ENCODE results near the gene IDE. TPM values are rescaled to one million over a fixed set of nuclear protein-coding genes. Genes with fewer than 3 reads are reported as not detected.
A peak's percentile ranks its signal among the peaks of the same experiment; 100 is the strongest.
"Not testable (repeated sequence)": the region's sequence is repeated elsewhere in the genome, so short reads cannot be mapped to it uniquely, and the experiment has no call there.

IDE gene
- total RNA-seq, 1 experiment from 2014 or later, result 41.2 TPM

DNA sequence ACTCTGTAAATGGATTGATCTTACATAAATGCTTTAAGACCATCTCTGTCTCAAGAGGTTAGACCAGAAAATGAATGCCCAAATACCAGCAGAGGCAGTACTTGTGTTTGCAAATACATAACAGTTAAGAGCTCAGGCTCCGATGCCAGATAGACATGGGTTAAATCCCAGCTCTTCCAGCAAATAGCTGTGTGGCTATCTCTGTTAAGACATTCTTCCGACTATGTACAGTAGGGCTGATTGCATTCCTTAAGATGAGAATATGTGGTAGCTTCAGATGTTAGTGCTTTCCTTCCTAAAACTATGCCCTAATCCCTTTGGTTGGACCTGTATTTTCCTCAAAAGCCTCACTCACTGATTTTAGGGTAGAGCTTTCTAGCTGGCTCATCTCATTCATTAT lies 2.2 kb downstream of the IDE start:
- no TSS peak for BruUV-seq (replicated peaks)
- H3K4me3 ChIP-seq, result peak overlapping the region; percentile 93; the same call in 1 of the 2 replicates
- no peak for DNase-seq
- peaks cover 44% of the 10 kb centered on the region for H3K4me1 ChIP-seq (replicated peaks; ENCODE audit: insufficient read depth)
- CTCF ChIA-PET, result interaction anchor here (0.5 kb wide), 1 partner anchor 281 kb away, joined by 10 read pairs; no protein-coding TSS in a partner anchor
- intact Hi-C loops (cut with micrococcal nuclease; ENCODE audit: unreplicated experiment), result no loop called here
- TF ChIP-seq, protein P1, sequence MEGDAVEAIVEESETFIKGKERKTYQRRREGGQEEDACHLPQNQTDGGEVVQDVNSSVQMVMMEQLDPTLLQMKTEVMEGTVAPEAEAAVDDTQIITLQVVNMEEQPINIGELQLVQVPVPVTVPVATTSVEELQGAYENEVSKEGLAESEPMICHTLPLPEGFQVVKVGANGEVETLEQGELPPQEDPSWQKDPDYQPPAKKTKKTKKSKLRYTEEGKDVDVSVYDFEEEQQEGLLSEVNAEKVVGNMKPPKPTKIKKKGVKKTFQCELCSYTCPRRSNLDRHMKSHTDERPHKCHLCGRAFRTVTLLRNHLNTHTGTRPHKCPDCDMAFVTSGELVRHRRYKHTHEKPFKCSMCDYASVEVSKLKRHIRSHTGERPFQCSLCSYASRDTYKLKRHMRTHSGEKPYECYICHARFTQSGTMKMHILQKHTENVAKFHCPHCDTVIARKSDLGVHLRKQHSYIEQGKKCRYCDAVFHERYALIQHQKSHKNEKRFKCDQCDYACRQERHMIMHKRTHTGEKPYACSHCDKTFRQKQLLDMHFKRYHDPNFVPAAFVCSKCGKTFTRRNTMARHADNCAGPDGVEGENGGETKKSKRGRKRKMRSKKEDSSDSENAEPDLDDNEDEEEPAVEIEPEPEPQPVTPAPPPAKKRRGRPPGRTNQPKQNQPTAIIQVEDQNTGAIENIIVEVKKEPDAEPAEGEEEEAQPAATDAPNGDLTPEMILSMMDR (conservative IDR thresholded peaks at IDR 0.05), result no peak
- TF ChIP-seq EZH2 (IDR thresholded peaks at IDR 0.05; ENCODE audit: low read depth), result no peak
- no peaks in the 10 kb centered on the region for H3K27me3 ChIP-seq (ENCODE audit: insufficient read depth, low read depth)
- no peaks in the 10 kb centered on the region for H3K9me3 ChIP-seq (ENCODE audit: insufficient read depth, low read depth)
- H2AFZ ChIP-seq, result no peak overlapping the region
- H3K4me2 ChIP-seq, result peak overlapping the region; percentile 91
- H3K36me3 ChIP-seq (ENCODE audit: low read depth), result no peaks in the 10 kb centered on the region
- peaks cover 23% of the 10 kb centered on the region; the same call in 1 of the 2 replicates for H3F3A ChIP-seq (ENCODE audit: insufficient read depth, low read depth)
- H3K27ac ChIP-seq, result no peak overlapping the region
- H3K79me2 ChIP-seq (ENCODE audit: low read depth), result peaks cover 63% of the 10 kb centered on the region
- POLR2A ChIA-PET (ENCODE audit: unreplicated experiment), result interaction anchor here (0.5 kb wide), 1 partner anchor 247 kb away, joined by 3 read pairs; no protein-coding TSS in a partner anchor
- H3K9me2 ChIP-seq (ENCODE audit: insufficient read depth), result no peaks in the 10 kb centered on the region
- H4K20me1 ChIP-seq (ENCODE audit: insufficient read depth), result no peaks in the 10 kb centered on the region

DNA sequence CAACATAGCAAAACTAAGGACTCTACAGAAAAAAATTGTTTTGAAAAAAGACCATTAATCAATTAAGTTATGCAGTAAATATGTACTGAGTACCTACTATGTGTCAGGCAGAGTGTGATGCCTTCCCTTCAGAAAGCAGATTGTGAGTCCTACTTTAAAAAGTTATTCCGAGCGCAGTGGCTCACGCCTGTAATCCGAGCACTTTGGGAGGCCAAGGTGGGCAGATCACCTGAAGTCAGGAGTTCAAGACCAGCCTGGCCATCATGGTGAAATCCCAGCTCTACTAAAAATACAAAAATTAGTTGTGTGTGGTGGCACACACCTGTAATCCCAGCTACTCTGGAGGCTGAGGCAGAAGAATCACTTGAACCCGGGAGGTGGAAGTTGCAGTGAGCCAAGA lies 4.2 kb downstream of the IDE start:
- Histone ChIP-seq H3K4me1 (replicated peaks; ENCODE audit: insufficient read depth) (peaks cover 27% of the 10 kb centered on the region), H3F3A (ENCODE audit: insufficient read depth, low read depth) (peaks cover 11% of the 10 kb centered on the region; the same call in 1 of the 2 replicates), H3K79me2 (ENCODE audit: low read depth) (peaks cover 79% of the 10 kb centered on the region)
- H3K4me3 ChIP-seq; H3K4me2 ChIP-seq; H3K36me3 ChIP-seq (ENCODE audit: low read depth); BruUV-seq (replicated peaks); POLR2A ChIA-PET (ENCODE audit: unreplicated experiment); CTCF ChIA-PET; intact Hi-C loops (cut with micrococcal nuclease; ENCODE audit: unreplicated experiment); H3K27ac ChIP-seq; H3K9me2 ChIP-seq (ENCODE audit: insufficient read depth); DNase-seq; H3K27me3 ChIP-seq (ENCODE audit: insufficient read depth, low read depth); H4K20me1 ChIP-seq (ENCODE audit: insufficient read depth); H2AFZ ChIP-seq; H3K9me3 ChIP-seq (ENCODE audit: insufficient read depth, low read depth): not testable (repeated sequence)

DNA sequence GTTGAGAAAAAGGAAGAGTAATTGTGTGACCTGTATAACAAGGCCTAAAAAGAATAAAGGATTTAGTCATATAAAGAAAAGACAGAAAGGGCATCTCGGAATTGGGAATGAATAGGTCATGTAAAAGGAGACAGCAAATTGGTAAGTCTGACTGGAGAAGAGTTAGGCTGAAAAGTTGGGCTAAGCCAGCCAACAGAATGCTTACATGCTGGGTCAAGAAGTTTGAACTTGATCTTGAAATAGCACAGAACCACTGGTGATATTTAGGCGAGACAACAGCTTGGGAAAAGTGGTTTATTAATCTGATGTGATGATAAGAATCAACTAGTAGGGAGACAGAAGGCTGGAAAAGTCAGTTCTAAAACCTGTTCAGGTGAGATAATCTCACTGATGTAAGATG lies 4.8 kb downstream of the IDE start:
- BruUV-seq (replicated peaks), result no TSS peak
- intact Hi-C loops (cut with micrococcal nuclease; ENCODE audit: unreplicated experiment), result no loop called here

More for the DNA sequence above, 4.8 kb downstream of the IDE start:
- ChIA-PET CTCF (no interaction called here), POLR2A (ENCODE audit: unreplicated experiment) (no interaction called here)
- H3K36me3 ChIP-seq (ENCODE audit: low read depth), result no peaks in the 10 kb centered on the region
- no peaks in the 10 kb centered on the region for H4K20me1 ChIP-seq (ENCODE audit: insufficient read depth)
- H2AFZ ChIP-seq, result no peak overlapping the region
- H3K27me3 ChIP-seq (ENCODE audit: insufficient read depth, low read depth), result no peaks in the 10 kb centered on the region
- H3K27ac ChIP-seq, result peak overlapping the region; percentile 52
- no peak for TF ChIP-seq EZH2 (IDR thresholded peaks at IDR 0.05; ENCODE audit: low read depth)
- TF ChIP-seq, protein P1 (conservative IDR thresholded peaks at IDR 0.05), result no peak
- no peak overlapping the region for H3K4me2 ChIP-seq
- no peaks in the 10 kb centered on the region for H3K9me3 ChIP-seq (ENCODE audit: insufficient read depth, low read depth)
- no peaks in the 10 kb centered on the region for H3K9me2 ChIP-seq (ENCODE audit: insufficient read depth)
- H3K4me1 ChIP-seq (replicated peaks; ENCODE audit: insufficient read depth), result peaks cover 27% of the 10 kb centered on the region
- DNase-seq, result no peak
- H3K79me2 ChIP-seq (ENCODE audit: low read depth), result peaks cover 79% of the 10 kb centered on the region
- H3K4me3 ChIP-seq, result no peak overlapping the region
- H3F3A ChIP-seq (ENCODE audit: insufficient read depth, low read depth), result peaks cover 5% of the 10 kb centered on the region; the same call in 1 of the 2 replicates
